Neural crest cell (in vitro differentiated cells): ENCODE measurements around the gene TRIP4. TPM values are rescaled to one million over a fixed set of nuclear protein-coding genes. Genes with fewer than 3 reads are reported as not detected.
"Not testable (repeated sequence)": the region's sequence is repeated elsewhere in the genome, so short reads cannot be mapped to it uniquely, and the experiment has no call there.

Source experiments
- DNase-seq: peaks from one replicate; pipeline ENCODE4 v3.0.0; 2021; ENCODE audit warnings: low read depth, mixed read lengths, low spot score
- H3K27ac Mint-ChIP-seq: one replicate; pipeline ENCODE4 v1.8.0; 2021; ENCODE audit warnings: mild to moderate bottlenecking, mixed read lengths; ENCODE audit not compliant: unreplicated experiment
- H3K27me3 Mint-ChIP-seq: 2 replicates; pipeline ENCODE4 v1.8.0; 2021; ENCODE audit warnings: low read depth, mild to moderate bottlenecking, mixed read lengths
- H3K36me3 Mint-ChIP-seq: 2 replicates; pipeline ENCODE4 v1.8.0; 2021; ENCODE audit warnings: low read depth, mild to moderate bottlenecking, mixed read lengths
- H3K4me1 Mint-ChIP-seq: 2 replicates; pipeline ENCODE4 v1.8.0; 2021; ENCODE audit warnings: mixed read lengths
- H3K4me3 Mint-ChIP-seq: one replicate; pipeline ENCODE4 v1.8.0; 2021; ENCODE audit warnings: mild to moderate bottlenecking, mixed read lengths
- H3K9me3 Mint-ChIP-seq: 2 replicates; pipeline ENCODE4 v1.8.0; 2021; ENCODE audit warnings: mixed read lengths
- CTCF ChIP-seq: fragments of 200-600 bp; sonication (generic); conservative IDR thresholded peaks from 2 replicates; pipeline ENCODE4 v1.5.0; 2021; ENCODE audit warnings: antibody characterized with exemption, mild to moderate bottlenecking
- total RNA-seq: library from RNA; stranded (reverse); gene quantifications from 2 replicates; pipeline ENCODE4 v1.2.1, GENCODE V29; 2021

Gene TRIP4
- total RNA-seq, 1 donor from 2014 or later = 20.8 TPM

DNA sequence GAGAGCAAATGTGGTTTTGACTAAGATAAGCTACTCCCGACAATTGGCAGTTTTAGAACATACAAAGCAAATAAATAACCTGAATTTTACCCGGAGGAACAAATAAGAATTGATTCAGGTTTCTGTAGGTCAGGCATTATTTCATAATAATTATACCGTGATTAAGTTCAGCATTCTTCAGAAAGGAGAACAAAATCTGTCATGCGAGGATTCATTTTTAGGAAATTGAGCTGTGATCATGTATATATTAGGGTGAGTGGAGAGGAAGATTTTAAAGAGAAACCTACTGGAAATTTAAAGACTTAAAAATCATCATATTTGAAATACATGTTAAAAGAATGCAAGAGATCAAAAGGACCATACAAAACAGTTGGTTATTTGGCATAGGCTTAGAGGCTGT, 93.3 kb downstream of the TRIP4 start:
- Mint-ChIP-seq H3K27ac (no peak overlapping the region), H3K36me3 (no peaks in the 10 kb centered on the region), H3K9me3 (no peaks in the 10 kb centered on the region), H3K4me1 (peaks cover 13% of the 10 kb centered on the region), H3K4me3 (no peak overlapping the region), H3K27me3 (no peaks in the 10 kb centered on the region)
- DNase-seq = no peak
- TF ChIP-seq CTCF = no peak

DNA sequence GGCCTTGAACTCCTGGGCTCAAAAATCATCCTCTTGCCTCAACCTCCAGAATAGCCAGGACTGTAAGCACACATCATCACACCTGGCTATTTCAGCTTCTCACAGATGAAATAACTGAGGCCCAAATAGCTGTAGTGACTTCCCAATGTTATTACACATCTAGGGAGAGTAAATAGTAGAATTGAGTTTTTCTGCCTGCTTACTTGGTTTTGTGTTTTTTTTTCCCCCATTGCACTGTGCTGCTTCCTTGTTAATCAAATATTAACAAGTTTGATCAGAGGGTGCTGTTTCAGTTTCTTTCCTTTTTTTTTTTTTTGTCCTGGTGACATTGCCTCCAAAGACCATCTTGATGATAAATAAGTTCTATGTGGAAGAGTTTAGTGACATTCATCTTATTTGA, 96.1 kb downstream of the TRIP4 start:
- no peak for TF ChIP-seq CTCF
- Mint-ChIP-seq H3K27ac (no peak overlapping the region), H3K36me3 (no peaks in the 10 kb centered on the region), H3K27me3 (no peaks in the 10 kb centered on the region), H3K4me1 (peaks cover 11% of the 10 kb centered on the region), H3K9me3 (no peaks in the 10 kb centered on the region), H3K4me3 (no peak overlapping the region)
- DNase-seq = no peak

GRCh38 chr15:64485796-64486195, 98.2 kb downstream of the TRIP4 start:
- H3K4me3 Mint-ChIP-seq = no peak overlapping the region
- H3K4me1 Mint-ChIP-seq = peaks cover 8% of the 10 kb centered on the region
- H3K27ac Mint-ChIP-seq = no peak overlapping the region
- no peak for TF ChIP-seq CTCF
- no peaks in the 10 kb centered on the region for H3K36me3 Mint-ChIP-seq
- H3K27me3 Mint-ChIP-seq = no peaks in the 10 kb centered on the region
- no peaks in the 10 kb centered on the region for H3K9me3 Mint-ChIP-seq
- DNase-seq = no peak

DNA sequence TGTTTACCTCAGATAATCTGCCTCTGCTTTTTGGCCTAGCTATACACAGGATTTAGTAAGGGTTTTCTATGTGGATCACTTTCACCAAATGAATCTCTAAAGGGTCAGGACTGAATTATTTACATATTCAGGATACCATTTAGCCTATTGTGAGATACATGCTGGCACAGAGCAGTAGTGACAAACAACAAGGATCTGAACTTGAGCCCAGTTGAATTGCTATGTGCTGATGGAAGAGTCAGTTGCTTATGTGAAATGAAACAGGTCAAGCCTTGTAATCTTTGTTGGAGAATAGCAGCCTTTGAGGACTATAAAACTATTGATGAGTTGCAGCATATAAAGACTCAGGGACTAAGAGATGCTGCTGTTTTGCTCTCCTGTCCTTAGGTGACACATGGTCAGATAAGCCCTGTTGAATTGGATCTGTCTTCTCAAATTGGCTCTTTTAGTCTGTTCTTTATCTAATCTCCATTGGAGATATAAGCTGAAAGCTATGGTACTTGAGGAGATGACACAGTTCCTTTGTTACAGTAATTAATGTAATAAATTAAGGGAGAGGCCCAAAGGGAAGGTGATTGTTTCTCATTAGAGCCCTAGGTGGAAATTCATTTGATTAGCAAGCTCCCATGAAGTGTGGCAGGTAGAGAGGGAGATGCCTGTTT, 103.1 kb downstream of the TRIP4 start:
- Mint-ChIP-seq H3K36me3 (no peaks in the 10 kb centered on the region), H3K9me3 (no peaks in the 10 kb centered on the region), H3K27ac (no peak overlapping the region), H3K4me3 (no peak overlapping the region), H3K4me1 (peaks cover 4% of the 10 kb centered on the region), H3K27me3 (no peaks in the 10 kb centered on the region)
- no peak for DNase-seq
- no peak for TF ChIP-seq CTCF

DNA sequence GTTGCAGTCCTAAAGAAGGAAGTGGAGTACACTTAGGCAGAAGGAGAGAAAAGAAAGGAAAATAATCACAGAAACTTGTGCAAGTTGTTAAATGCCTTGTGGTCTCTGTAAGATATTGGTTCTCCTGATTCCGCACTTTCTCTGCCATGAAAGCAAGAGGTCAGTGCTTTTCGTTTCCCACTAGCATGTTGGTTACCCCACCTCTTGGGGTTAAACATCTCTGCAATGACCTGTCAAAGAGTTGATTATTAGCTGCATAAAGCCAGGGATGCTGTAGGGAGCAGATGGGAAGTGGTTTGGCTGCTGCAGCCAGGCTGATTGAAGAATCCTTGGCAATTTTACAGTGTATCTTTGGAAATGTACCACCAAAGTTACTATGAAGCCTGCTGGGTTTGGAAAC, 106.0 kb downstream of the TRIP4 start:
- no peaks in the 10 kb centered on the region for H3K27me3 Mint-ChIP-seq
- H3K4me3 Mint-ChIP-seq = no peak overlapping the region
- no peaks in the 10 kb centered on the region for H3K9me3 Mint-ChIP-seq
- no peaks in the 10 kb centered on the region for H3K4me1 Mint-ChIP-seq
- TF ChIP-seq CTCF = no peak
- no peak for DNase-seq
- no peak overlapping the region for H3K27ac Mint-ChIP-seq
- no peaks in the 10 kb centered on the region for H3K36me3 Mint-ChIP-seq

DNA sequence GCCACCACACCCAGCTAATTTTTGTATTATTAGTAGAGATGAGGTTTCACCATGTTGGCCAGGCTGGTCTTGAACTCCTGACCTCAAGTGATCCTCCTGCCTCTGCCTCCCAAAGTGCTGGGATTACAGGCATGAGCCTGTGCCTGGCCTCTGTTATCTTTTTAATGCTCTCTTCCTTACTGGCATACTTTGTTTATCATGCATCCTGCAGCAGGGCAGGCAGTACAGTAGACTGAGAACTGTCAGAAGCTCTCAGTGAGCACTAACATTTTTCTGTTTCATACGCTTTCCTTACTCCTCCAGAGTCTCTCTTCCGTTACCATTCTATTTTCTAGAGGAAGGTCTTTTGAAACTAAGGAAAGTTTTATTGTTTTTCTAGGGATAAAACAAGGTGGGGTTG, 108.3 kb downstream of the TRIP4 start:
- not testable (repeated sequence) for H3K36me3 Mint-ChIP-seq, H3K27ac Mint-ChIP-seq, H3K4me3 Mint-ChIP-seq, H3K4me1 Mint-ChIP-seq, H3K27me3 Mint-ChIP-seq, H3K9me3 Mint-ChIP-seq, DNase-seq
